MCF 10A (cell line): ENCODE measurements around the gene PSD2. TPM values are rescaled to one million over a fixed set of nuclear protein-coding genes. Genes with fewer than 3 reads are reported as not detected.

Experiments used
- BruUV-seq: library from RNA; stranded (reverse); fragments of 400-500 nt; replicated peaks from 2 replicates; lab custom pipeline; 2021; lab: Mats Ljungman, UMichigan
- CTCF ChIA-PET: fragments of 300-600 bp; sonication (Branson Sonifier 250); formaldehyde crosslinking; extraction: SDS; loops from one replicate; lab custom pipeline; 2021; ENCODE audit warnings: antibody characterized with exemption, inconsistent platforms; lab: Yijun Ruan, JAX
- POLR2A ChIA-PET: fragments of 300-600, 350-650 bp; sonication (Branson Sonifier 250); formaldehyde crosslinking; extraction: SDS; loops from one replicate; lab custom pipeline; 2020; ENCODE audit warnings: antibody characterized with exemption, inconsistent platforms; lab: Yijun Ruan, JAX
- DNase-seq: peaks from one replicate; pipeline ENCODE4 v3.0.0-alpha.2; 2018; ENCODE audit not compliant: unreplicated experiment
- H3K27ac Mint-ChIP-seq: one replicate; pipeline ENCODE4 v1.8.0; 2022; ENCODE audit warnings: mild to moderate bottlenecking, low read depth, mixed read lengths; ENCODE audit not compliant: unreplicated experiment
- H3K27me3 Mint-ChIP-seq: one replicate; pipeline ENCODE4 v1.8.0; 2022; ENCODE audit warnings: mixed read lengths; ENCODE audit not compliant: insufficient read depth, unreplicated experiment
- H3K36me3 Mint-ChIP-seq: one replicate; pipeline ENCODE4 v1.8.0; 2022; ENCODE audit warnings: mild to moderate bottlenecking, moderate library complexity, mixed read lengths; ENCODE audit not compliant: insufficient read depth, unreplicated experiment
- H3K4me1 Mint-ChIP-seq: one replicate; pipeline ENCODE4 v1.8.0; 2022; ENCODE audit warnings: mixed read lengths; ENCODE audit not compliant: insufficient read depth, unreplicated experiment
- H3K4me3 Mint-ChIP-seq: one replicate; pipeline ENCODE4 v1.8.0; 2022; ENCODE audit warnings: mild to moderate bottlenecking, moderate library complexity, mixed read lengths; ENCODE audit not compliant: unreplicated experiment
- H3K9me3 Mint-ChIP-seq: one replicate; pipeline ENCODE4 v1.8.0; 2022; ENCODE audit warnings: mixed read lengths; ENCODE audit not compliant: unreplicated experiment
- intact Hi-C: fragments of 100-400 bp; cut with micrococcal nuclease; formaldehyde crosslinking; loops from 2 replicates; pipeline ENCODE4 v1.14.1; 2022
- total RNA-seq: library from RNA; stranded (reverse); gene quantifications from 2 replicates; pipeline ENCODE4 v1.2.3, GENCODE V29; 2022
- TF ChIP-seq, protein P1 (sequence below): fragments of 200-600 bp; IDR thresholded peaks from one replicate; pipeline ENCODE4 v1.8.0; 2022; ENCODE audit warnings: antibody characterized with exemption, mild to moderate bottlenecking; ENCODE audit not compliant: unreplicated experiment

Gene PSD2
- total RNA-seq, 1 experiment from 2014 or later = not detected

GRCh38 chr5:139880416-139881142 is 85.0 kb downstream of the PSD2 start:
- H3K4me3 Mint-ChIP-seq = no peak overlapping the region
- POLR2A ChIA-PET = no interaction called here
- no peak for DNase-seq
- no peaks in the 10 kb centered on the region for H3K27me3 Mint-ChIP-seq
- CTCF ChIA-PET = interaction anchor here (0.6 to 3.1 kb wide), 4 partner anchors 45 to 185 kb away, joined by 3 to 20 read pairs (median 4); no protein-coding TSS in a partner anchor
- no peaks in the 10 kb centered on the region for H3K36me3 Mint-ChIP-seq
- peaks cover 7% of the 10 kb centered on the region for H3K4me1 Mint-ChIP-seq
- H3K27ac Mint-ChIP-seq = no peak overlapping the region
- intact Hi-C loops = no loop called here
- BruUV-seq = no TSS peak
- no peaks in the 10 kb centered on the region for H3K9me3 Mint-ChIP-seq
- TF ChIP-seq, protein P1, sequence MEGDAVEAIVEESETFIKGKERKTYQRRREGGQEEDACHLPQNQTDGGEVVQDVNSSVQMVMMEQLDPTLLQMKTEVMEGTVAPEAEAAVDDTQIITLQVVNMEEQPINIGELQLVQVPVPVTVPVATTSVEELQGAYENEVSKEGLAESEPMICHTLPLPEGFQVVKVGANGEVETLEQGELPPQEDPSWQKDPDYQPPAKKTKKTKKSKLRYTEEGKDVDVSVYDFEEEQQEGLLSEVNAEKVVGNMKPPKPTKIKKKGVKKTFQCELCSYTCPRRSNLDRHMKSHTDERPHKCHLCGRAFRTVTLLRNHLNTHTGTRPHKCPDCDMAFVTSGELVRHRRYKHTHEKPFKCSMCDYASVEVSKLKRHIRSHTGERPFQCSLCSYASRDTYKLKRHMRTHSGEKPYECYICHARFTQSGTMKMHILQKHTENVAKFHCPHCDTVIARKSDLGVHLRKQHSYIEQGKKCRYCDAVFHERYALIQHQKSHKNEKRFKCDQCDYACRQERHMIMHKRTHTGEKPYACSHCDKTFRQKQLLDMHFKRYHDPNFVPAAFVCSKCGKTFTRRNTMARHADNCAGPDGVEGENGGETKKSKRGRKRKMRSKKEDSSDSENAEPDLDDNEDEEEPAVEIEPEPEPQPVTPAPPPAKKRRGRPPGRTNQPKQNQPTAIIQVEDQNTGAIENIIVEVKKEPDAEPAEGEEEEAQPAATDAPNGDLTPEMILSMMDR = no peak

DNA sequence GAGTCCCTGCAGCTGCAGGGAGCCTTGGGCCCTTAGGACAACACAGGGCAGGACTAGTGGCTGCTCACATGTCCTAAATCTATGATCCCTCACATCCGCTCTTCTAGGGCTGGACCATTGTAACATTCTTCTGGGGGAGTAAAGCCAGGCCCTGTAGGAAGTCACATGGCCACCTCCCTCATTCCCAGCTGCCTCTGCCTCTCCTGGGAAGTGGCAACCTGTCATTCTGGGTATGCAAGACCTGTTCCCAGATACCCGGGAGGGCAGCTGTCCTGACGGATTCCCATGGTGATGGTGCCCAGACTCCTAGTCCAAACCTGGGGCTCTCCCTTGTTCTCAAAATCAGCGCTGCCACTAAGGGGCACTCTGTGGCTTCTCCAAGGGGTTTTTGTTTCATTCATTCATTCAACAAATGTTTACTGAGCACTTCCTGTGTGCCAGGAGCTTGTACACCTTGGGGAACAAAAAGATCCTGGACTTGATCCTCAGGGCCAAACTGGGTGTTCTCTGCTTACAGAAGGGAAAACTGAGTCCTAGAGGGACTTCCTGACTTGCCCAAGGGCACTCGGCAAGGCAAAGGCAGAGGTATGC is 85.6 kb downstream of the PSD2 start:
- BruUV-seq = no TSS peak
- TF ChIP-seq, protein P1 = no peak
- Mint-ChIP-seq H3K27ac (no peak overlapping the region), H3K4me1 (peaks cover 7% of the 10 kb centered on the region), H3K9me3 (no peaks in the 10 kb centered on the region), H3K36me3 (no peaks in the 10 kb centered on the region), H3K27me3 (no peaks in the 10 kb centered on the region), H3K4me3 (no peak overlapping the region)
- DNase-seq = no peak
- ChIA-PET CTCF (interaction anchor here (0.6 to 3.1 kb wide), 5 partner anchors 87 to 1874 kb away, joined by 3 to 20 read pairs (median 4); no protein-coding TSS in a partner anchor), POLR2A (interaction anchor here (0.6 to 1.4 kb wide), 4 partner anchors 18 to 160 kb away, joined by 3 read pairs; no protein-coding TSS in a partner anchor)
- intact Hi-C loops = no loop called here

GRCh38 chr5:139882316-139882715 is 86.7 kb downstream of the PSD2 start:
- H3K4me1 Mint-ChIP-seq = peaks cover 2% of the 10 kb centered on the region
- no peaks in the 10 kb centered on the region for H3K9me3 Mint-ChIP-seq
- TF ChIP-seq, protein P1 = no peak
- BruUV-seq = no TSS peak
- H3K27ac Mint-ChIP-seq = no peak overlapping the region
- H3K4me3 Mint-ChIP-seq = no peak overlapping the region
- ChIA-PET CTCF (interaction anchor here (0.6 to 3.1 kb wide), 5 partner anchors 11 to 95 kb away, joined by 3 to 20 read pairs (median 3); no protein-coding TSS in a partner anchor), POLR2A (interaction anchor here (0.6 to 1.4 kb wide), 3 partner anchors 19 to 224 kb away, joined by 3 read pairs; no protein-coding TSS in a partner anchor)
- H3K27me3 Mint-ChIP-seq = no peaks in the 10 kb centered on the region
- no peaks in the 10 kb centered on the region for H3K36me3 Mint-ChIP-seq
- intact Hi-C loops = no loop called here
- no peak for DNase-seq

- Mint-ChIP-seq H3K4me1 (no peaks in the 10 kb centered on the region), H3K27me3 (no peaks in the 10 kb centered on the region), H3K36me3 (no peaks in the 10 kb centered on the region), H3K4me3 (no peak overlapping the region), H3K27ac (no peak overlapping the region), H3K9me3 (no peaks in the 10 kb centered on the region)
- TF ChIP-seq, protein P1 = no peak
- ChIA-PET POLR2A (interaction anchor here (0.6 kb wide), 1 partner anchor 223 kb away, joined by 3 read pairs; no protein-coding TSS in a partner anchor), CTCF (interaction anchor here (1.0 to 3.1 kb wide), 2 partner anchors 19 to 86 kb away, joined by 3 to 20 read pairs; no protein-coding TSS in a partner anchor)
- intact Hi-C loops = no loop called here
- peak; percentile 46 for DNase-seq
- no TSS peak for BruUV-seq
Measured at GRCh38 chr5:139882961-139883539, 87.4 kb downstream of the PSD2 start.
